Thyroid gland (tissue), 4 donors: ENCODE data around the gene MINDY4.

Experiments
- POLR2A ChIP-seq, 2 donors: fragments of 450-650 bp; IDR thresholded peaks; one replicate each; pipeline ENCODE4 v1.6.1; 2017; ENCODE audit warnings: antibody characterized with exemption in 2 of 2, mild to moderate bottlenecking in 2 of 2, moderate library complexity in 1 of 2
- TF ChIP-seq, protein P1 (sequence below), 6 experiments: fragments of 200-600 bp in 3 of 6; fragments of 450-650 bp in 3 of 6; sonication (generic) in 3 of 6; IDR thresholded peaks; one replicate each; pipeline ENCODE4 v1.5.1; 2016 to 2019; ENCODE audit warnings: antibody characterized with exemption in 6 of 6, mild to moderate bottlenecking in 2 of 6, inconsistent platforms in 1 of 6, moderate library complexity in 1 of 6

DNA sequence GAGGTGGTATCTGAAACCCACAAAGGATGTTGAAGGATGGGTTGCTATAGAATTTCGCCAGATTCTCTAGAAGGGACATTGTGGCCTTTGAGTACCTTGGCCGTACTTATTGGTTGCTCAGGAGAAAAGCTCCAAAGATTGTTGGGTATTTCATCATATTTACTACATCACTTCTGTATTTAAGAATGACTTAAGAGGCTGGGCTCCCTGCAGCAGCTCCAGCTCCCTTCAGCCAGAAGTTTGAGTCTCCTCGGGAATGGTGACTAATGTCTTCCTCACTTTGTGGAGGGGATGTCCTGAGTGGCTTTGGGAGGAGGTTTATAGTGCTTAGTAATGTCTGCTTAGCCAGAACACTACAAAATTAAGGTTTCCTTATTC, 18.1 kb downstream of the MINDY4 start:
- TF ChIP-seq, protein P1, sequence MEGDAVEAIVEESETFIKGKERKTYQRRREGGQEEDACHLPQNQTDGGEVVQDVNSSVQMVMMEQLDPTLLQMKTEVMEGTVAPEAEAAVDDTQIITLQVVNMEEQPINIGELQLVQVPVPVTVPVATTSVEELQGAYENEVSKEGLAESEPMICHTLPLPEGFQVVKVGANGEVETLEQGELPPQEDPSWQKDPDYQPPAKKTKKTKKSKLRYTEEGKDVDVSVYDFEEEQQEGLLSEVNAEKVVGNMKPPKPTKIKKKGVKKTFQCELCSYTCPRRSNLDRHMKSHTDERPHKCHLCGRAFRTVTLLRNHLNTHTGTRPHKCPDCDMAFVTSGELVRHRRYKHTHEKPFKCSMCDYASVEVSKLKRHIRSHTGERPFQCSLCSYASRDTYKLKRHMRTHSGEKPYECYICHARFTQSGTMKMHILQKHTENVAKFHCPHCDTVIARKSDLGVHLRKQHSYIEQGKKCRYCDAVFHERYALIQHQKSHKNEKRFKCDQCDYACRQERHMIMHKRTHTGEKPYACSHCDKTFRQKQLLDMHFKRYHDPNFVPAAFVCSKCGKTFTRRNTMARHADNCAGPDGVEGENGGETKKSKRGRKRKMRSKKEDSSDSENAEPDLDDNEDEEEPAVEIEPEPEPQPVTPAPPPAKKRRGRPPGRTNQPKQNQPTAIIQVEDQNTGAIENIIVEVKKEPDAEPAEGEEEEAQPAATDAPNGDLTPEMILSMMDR (IDR thresholded peaks at IDR 0.05) = no peak
- TF ChIP-seq POLR2A (IDR thresholded peaks at IDR 0.05) = no peak
